ENCODE measurements around the gene FGFR2.

Gene FGFR2

GRCh38 chr10:121598263-121599249 lies at the start of gene FGFR2:
Gene FGFR2 (minus strand): TSS chr10:121598444. CDS start chr10:121593817, 4,627 bp downstream.
- FAIRE-seq, result no peak
- DNase-seq (ENCODE audit: insufficient read length, low spot score), result peak; percentile 37

GRCh38 chr10:121647401-121647800 lies 49.2 kb upstream of the FGFR2 start:
- no peak for FAIRE-seq
- DNase-seq (ENCODE audit: insufficient read length, low spot score), result no peak
- TF ChIP-seq CTCF (IDR thresholded peaks at IDR 0.05; ENCODE audit: insufficient read depth, missing control alignments), result no peak

More at GRCh38 chr10:121598263-121599249, at the start of gene FGFR2:
- TF ChIP-seq CTCF (IDR thresholded peaks at IDR 0.05; ENCODE audit: insufficient read depth, missing control alignments), result no peak

GRCh38 chr10:121645696-121646095 lies 47.5 kb upstream of the FGFR2 start:
- DNase-seq (ENCODE audit: insufficient read length, low spot score) (no peak), FAIRE-seq (no peak)
- TF ChIP-seq CTCF (IDR thresholded peaks at IDR 0.05; ENCODE audit: insufficient read depth, missing control alignments), result no peak

DNA sequence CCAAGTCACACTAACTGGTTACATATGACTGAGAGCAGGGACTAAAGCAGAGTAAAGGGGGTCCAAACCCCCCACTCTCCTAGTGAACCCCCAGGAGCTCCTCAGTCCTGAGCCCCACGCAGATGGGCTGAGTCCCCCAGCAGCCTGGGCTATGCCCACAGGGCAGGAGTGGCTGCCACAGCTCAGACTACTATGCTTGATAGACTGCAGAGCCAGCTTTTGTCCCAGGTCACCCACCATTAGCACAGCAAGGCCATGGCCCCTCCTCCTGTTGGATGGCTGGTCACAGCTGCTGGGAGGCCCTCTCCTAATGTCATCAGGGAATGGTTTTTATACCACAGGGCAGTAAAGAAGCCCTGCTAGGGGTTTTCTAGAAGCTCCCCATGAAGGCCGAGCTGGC lies 46.3 kb upstream of the FGFR2 start:
- TF ChIP-seq CTCF (IDR thresholded peaks at IDR 0.05; ENCODE audit: insufficient read depth, missing control alignments), result no peak
- no peak for DNase-seq (ENCODE audit: insufficient read length, low spot score)
- FAIRE-seq, result no peak

DNA sequence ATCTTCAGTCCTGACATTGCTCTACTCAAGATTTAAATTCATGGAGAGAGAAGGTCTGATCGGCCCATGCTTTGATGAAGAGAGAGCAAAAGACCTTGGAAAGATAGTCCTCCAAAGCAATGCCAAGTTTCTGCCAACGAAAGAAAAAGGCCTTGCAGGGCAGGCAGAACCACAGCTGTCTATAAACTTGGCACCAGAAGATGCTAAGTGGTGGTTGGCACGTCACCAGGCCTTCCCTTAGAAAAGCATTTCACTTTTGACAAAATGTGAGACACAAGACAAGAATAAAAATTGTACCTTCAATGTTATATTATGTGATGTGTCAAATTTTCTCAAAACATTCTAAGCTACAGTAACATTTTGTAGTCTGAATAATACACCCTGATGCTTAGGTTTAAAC lies 42.0 kb upstream of the FGFR2 start:
- TF ChIP-seq CTCF (IDR thresholded peaks at IDR 0.05; ENCODE audit: insufficient read depth, missing control alignments), result no peak
- DNase-seq (ENCODE audit: insufficient read length, low spot score) (no peak), FAIRE-seq (no peak)

GRCh38 chr10:121639416-121639815 lies 41.2 kb upstream of the FGFR2 start:
- DNase-seq (ENCODE audit: insufficient read length, low spot score) (no peak), FAIRE-seq (no peak)
- TF ChIP-seq CTCF (IDR thresholded peaks at IDR 0.05; ENCODE audit: insufficient read depth, missing control alignments), result no peak

GRCh38 chr10:121637437-121637836 lies 39.2 kb upstream of the FGFR2 start:
- TF ChIP-seq CTCF (IDR thresholded peaks at IDR 0.05; ENCODE audit: insufficient read depth, missing control alignments), result no peak
- DNase-seq (ENCODE audit: insufficient read length, low spot score) (no peak), FAIRE-seq (no peak)
